Right cardiac atrium (tissue), 5 donors: Measurements from ENCODE around the gene C4A. TPM values are rescaled to one million over a fixed set of nuclear protein-coding genes. Genes with fewer than 3 reads are reported as not detected.
"Not testable (repeated sequence)": the region's sequence is repeated elsewhere in the genome, so short reads cannot be mapped to it uniquely, and the experiment has no call there.

Experiments
- ATAC-seq, 2 donors: fragments of 200-7000 bp; cut with Tn5 transposase; one replicate each; pipeline versions ENCODE4 v1.8.0 to v1.9.1; 2020; ENCODE audit warnings: moderate library complexity in 2 of 2, mild to moderate bottlenecking in 1 of 2
- DNase-seq, 3 donors: peaks; one replicate each; pipeline ENCODE4 v3.0.0-alpha.2; 2020
- H3K27ac ChIP-seq: one replicate; pipeline ENCODE4 v1.5.1; 2013; ENCODE audit warnings: mild to moderate bottlenecking, low read length, control low read depth, moderate library complexity
- H3K27me3 ChIP-seq: one replicate; pipeline ENCODE4 v1.6.1; 2013; ENCODE audit not compliant: control insufficient read depth, insufficient read depth
- H3K4me1 ChIP-seq: one replicate; pipeline ENCODE4 v1.6.1; 2013; ENCODE audit warnings: low read length; ENCODE audit not compliant: control insufficient read depth, insufficient read depth
- H3K4me3 ChIP-seq: one replicate; pipeline ENCODE4 v1.5.1; 2013; ENCODE audit warnings: low read length, control low read depth
- H3K9me3 ChIP-seq: one replicate; pipeline ENCODE4 v1.6.1; 2013; ENCODE audit warnings: low read length; ENCODE audit not compliant: control insufficient read depth
- WGBS: extraction: QIAGEN DNeasy Blood & Tissue Kit; methylation state at CpG from one replicate; pipeline ENCODE4 v1.1.7; 2013; 5-methylcytosine and 5-hydroxymethylcytosine counted together
- intact Hi-C, 4 donors: fragments of 100-400 bp; cut with DNase I; formaldehyde crosslinking; loops; one replicate each; pipeline versions ENCODE4 v1.11.0 to v1.14.0; 2022 to 2023
- long read RNA-seq, 4 donors: library from polyadenylated mRNA; unstranded; transcript quantifications; one replicate each; pipeline ENCODE4 v2.0.0, GENCODE V29; 2020 to 2021
- polyA plus RNA-seq: library from polyadenylated mRNA; stranded (reverse); fragments of 200-250 nt; gene quantifications from one replicate; pipeline ENCODE4 v1.2.3, GENCODE V29; 2013
- total RNA-seq, 4 donors: library from RNA; stranded (reverse); fragmentation: NEBNext Ultra II Directional; extraction: Animal tissue kit (Norgen Biotek cat#: 25700); gene quantifications; one replicate each; pipeline ENCODE4 v1.2.1, GENCODE V29; 2021
- donor health status: healthy with polysubstance abuse.
- donor health status: DM: no; HTN: yes; CAD: no.
- donor health status: DM: no; HTN: no; CAD: no.
- donor health status: DM: no; HTN: yes; CAD: no; lungs with severe emphysema.
- donor health status: DM: yes; HTN: yes; CAD: no.

C4A gene
- total RNA-seq (100 to 1,000 TPM in 3 of 4 donors, 10 to 100 TPM in 1; 91.0 to 154 (median 139) TPM), polyA plus RNA-seq (40.7 TPM)
- long read RNA-seq, donor 1, full-length matches to known transcripts, result 23 of 172 reads
- long read RNA-seq, donor 1, partial matches to known transcripts, result 138 of 172 reads
- long read RNA-seq, donor 1, other reads (novel, unspliced or antisense), result 11 of 172 reads
- long read RNA-seq, donor 2, full-length matches to known transcripts, result 27 of 102 reads
- long read RNA-seq, donor 2, partial matches to known transcripts, result 69 of 102 reads
- long read RNA-seq, donor 2, other reads (novel, unspliced or antisense), result 6 of 102 reads
- long read RNA-seq, donor 3, full-length matches to known transcripts, result 37 of 239 reads
- long read RNA-seq, donor 3, partial matches to known transcripts, result 182 of 239 reads
- long read RNA-seq, donor 3, other reads (novel, unspliced or antisense), result 20 of 239 reads
- long read RNA-seq, donor 4, full-length matches to known transcripts, result 24 of 81 reads
- long read RNA-seq, donor 4, partial matches to known transcripts, result 51 of 81 reads
- long read RNA-seq, donor 4, other reads (novel, unspliced or antisense), result 6 of 81 reads

- H3K9me3 ChIP-seq, H3K4me3 ChIP-seq, intact Hi-C loops, DNase-seq, H3K27ac ChIP-seq, H3K27me3 ChIP-seq, H3K4me1 ChIP-seq: not testable (repeated sequence)
- ATAC-seq, result peak; percentile 73 to 80
- no CpG with 5 or more reads among the region's 7 CpGs for WGBS
Observed at GRCh38 chr6:31981744-31982143, at the start of gene C4A. Gene C4A (plus strand): TSS chr6:31982057. CDS start chr6:31982108, 51 bp downstream.

- intact Hi-C loops, H3K27ac ChIP-seq, ATAC-seq, H3K4me3 ChIP-seq, H3K9me3 ChIP-seq, H3K4me1 ChIP-seq, DNase-seq, H3K27me3 ChIP-seq: not testable (repeated sequence)
- WGBS, result 94% methylated on average over 32 of the region's 32 CpGs
Observed at GRCh38 chr6:31932137-31932536, 49.7 kb upstream of the C4A start.

- H3K4me3 ChIP-seq, result no peak overlapping the region
- ATAC-seq (peak in 1 of 2 donors; percentile 31), DNase-seq (no peak)
- intact Hi-C loops, result no loop called here
- no peaks in the 10 kb centered on the region for H3K4me1 ChIP-seq
- H3K27me3 ChIP-seq, result no peaks in the 10 kb centered on the region
- H3K9me3 ChIP-seq, result no peaks in the 10 kb centered on the region
- 82% methylated on average over 19 of the region's 19 CpGs for WGBS
- no peak overlapping the region for H3K27ac ChIP-seq
Observed at GRCh38 chr6:31933537-31933936, 48.3 kb upstream of the C4A start.

- intact Hi-C loops, result no loop called here
- no peak overlapping the region for H3K27ac ChIP-seq
- 53% methylated on average over 3 of the region's 3 CpGs for WGBS
- no peaks in the 10 kb centered on the region for H3K9me3 ChIP-seq
- no peaks in the 10 kb centered on the region for H3K27me3 ChIP-seq
- ATAC-seq (no peak), DNase-seq (no peak)
- no peaks in the 10 kb centered on the region for H3K4me1 ChIP-seq
- no peak overlapping the region for H3K4me3 ChIP-seq
Observed at GRCh38 chr6:31935021-31935420, 46.8 kb upstream of the C4A start.

- ATAC-seq, result no peak
- no peak for DNase-seq
- Histone ChIP-seq H3K9me3 (no peaks in the 10 kb centered on the region), H3K4me3 (no peak overlapping the region), H3K4me1 (no peaks in the 10 kb centered on the region), H3K27ac (no peak overlapping the region), H3K27me3 (no peaks in the 10 kb centered on the region)
- intact Hi-C loops, result no loop called here
- WGBS, result 72% methylated on average over 9 of the region's 9 CpGs
Observed at GRCh38 chr6:31935823-31936222, 46.0 kb upstream of the C4A start.

GRCh38 chr6:31940256-31940664 is 41.6 kb upstream of the C4A start:
- Histone ChIP-seq H3K27ac (no peak overlapping the region), H3K27me3 (no peaks in the 10 kb centered on the region), H3K4me3 (no peak overlapping the region), H3K4me1 (no peaks in the 10 kb centered on the region), H3K9me3 (no peaks in the 10 kb centered on the region)
- intact Hi-C loops, result no loop called here
- no peak for DNase-seq
- 14% methylated on average over 6 of the region's 6 CpGs for WGBS
- no peak for ATAC-seq

GRCh38 chr6:31943742-31944141 is 38.1 kb upstream of the C4A start:
- Histone ChIP-seq H3K27me3 (no peaks in the 10 kb centered on the region), H3K27ac (no peak overlapping the region), H3K4me3 (no peak overlapping the region), H3K4me1 (no peaks in the 10 kb centered on the region), H3K9me3 (no peaks in the 10 kb centered on the region)
- WGBS, result 84% methylated on average over 3 of the region's 3 CpGs
- intact Hi-C loops, result no loop called here
- ATAC-seq, result no peak
- no peak for DNase-seq

GRCh38 chr6:31945154-31945506 is 36.7 kb upstream of the C4A start:
- intact Hi-C loops, result no loop called here
- 78% methylated on average over 9 of the region's 9 CpGs for WGBS
- no peak overlapping the region for H3K4me3 ChIP-seq

GRCh38 chr6:31945507-31946369 is 36.1 kb upstream of the C4A start, which contains the start of gene CFB:
Gene CFB (plus strand): TSS chr6:31946095. CDS start chr6:31946222, 127 bp downstream.
- ATAC-seq (peak; percentile 92 to 93), DNase-seq (peak; percentile 88 to 94 (median 90))
- H3K27me3 ChIP-seq, result no peaks in the 10 kb centered on the region
- intact Hi-C loops, result no loop called here
- peak within 1 kb of the TSS; percentile 61 for H3K27ac ChIP-seq
- H3K4me1 ChIP-seq, result no peaks in the 10 kb centered on the region
- no peaks in the 10 kb centered on the region for H3K9me3 ChIP-seq
- no peak within 1 kb of the TSS for H3K4me3 ChIP-seq
- WGBS, result 36% methylated on average over 11 of the region's 11 CpGs

More at GRCh38 chr6:31945154-31945506, 36.7 kb upstream of the C4A start:
- Histone ChIP-seq H3K4me1 (no peaks in the 10 kb centered on the region), H3K27ac (peak overlapping the region; percentile 21), H3K27me3 (no peaks in the 10 kb centered on the region), H3K9me3 (no peaks in the 10 kb centered on the region)
- ATAC-seq (no peak), DNase-seq (no peak)

- WGBS, result 80% methylated on average over 11 of the region's 11 CpGs
- Histone ChIP-seq H3K9me3 (no peaks in the 10 kb centered on the region), H3K4me1 (no peaks in the 10 kb centered on the region), H3K4me3 (no peak overlapping the region), H3K27ac (peak overlapping the region; percentile 61), H3K27me3 (no peaks in the 10 kb centered on the region)
- ATAC-seq (no peak), DNase-seq (no peak)
- intact Hi-C loops, result no loop called here
Observed at GRCh38 chr6:31946370-31946885, 35.4 kb upstream of the C4A start.
